GM12892 (cell line): Measurements from ENCODE around the gene EVPL.

Experiments used
- DNase-seq: peaks from one replicate; pipeline ENCODE4 v3.0.0; 2011; ENCODE audit not compliant: insufficient read length
- FAIRE-seq: peaks from 2 replicates; lab custom pipeline; 2011; peaks lifted over from hg19 to GRCh38; lab: Jason Lieb, UNC
- POLR2A ChIP-seq: IDR thresholded peaks from 2 replicates; pipeline ENCODE4 v1.6.1; 2011; ENCODE audit warnings: low read depth, low read length, control low read depth
- POLR2AphosphoS5 ChIP-seq: IDR thresholded peaks from 2 replicates; pipeline ENCODE4 v1.6.1; 2011; ENCODE audit warnings: low read depth, low read length, control low read depth
- TAF1 ChIP-seq: IDR thresholded peaks from 2 replicates; pipeline ENCODE4 v1.6.1; 2011; ENCODE audit warnings: low read depth, mild to moderate bottlenecking, control low read depth, low read length, borderline replicate concordance

Gene EVPL

DNA sequence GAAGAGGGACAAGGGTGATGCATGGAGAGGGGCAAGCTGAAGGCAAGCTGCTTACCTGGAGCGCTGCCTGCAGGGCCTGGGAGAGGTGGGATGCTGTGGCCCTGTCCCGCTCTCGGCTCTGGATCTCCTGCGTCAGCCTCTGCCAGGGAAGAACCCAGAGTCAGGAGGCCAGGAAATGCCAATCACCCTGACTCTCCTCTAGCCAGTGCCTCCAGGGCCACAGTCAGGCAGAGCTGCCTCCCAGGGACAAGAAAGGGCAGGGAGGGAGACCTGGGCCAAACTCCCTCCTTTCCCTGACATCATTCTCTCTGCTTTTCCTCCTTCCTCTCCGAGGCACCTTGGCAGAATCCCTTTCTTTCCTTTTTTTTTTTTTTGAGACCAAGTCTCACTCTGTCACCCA lies 15.2 kb downstream of the EVPL start:
- TF ChIP-seq POLR2A, result no peak
- no peak for TF ChIP-seq POLR2AphosphoS5
- TF ChIP-seq TAF1, result no peak
- FAIRE-seq (no peak), DNase-seq (no peak)

- DNase-seq (no peak), FAIRE-seq (no peak)
- TF ChIP-seq POLR2A (no peak), POLR2AphosphoS5 (no peak), TAF1 (no peak)
These were observed 17.0 kb downstream of the EVPL start for GRCh38 chr17:76009969-76010661.

GRCh38 chr17:76009447-76009846 lies 17.7 kb downstream of the EVPL start:
- DNase-seq (no peak), FAIRE-seq (no peak)
- no peak for TF ChIP-seq POLR2AphosphoS5
- TF ChIP-seq POLR2A, result no peak
- TF ChIP-seq TAF1, result no peak

GRCh38 chr17:76008630-76009425 lies 18.3 kb downstream of the EVPL start:
- TF ChIP-seq TAF1 (no peak), POLR2A (no peak), POLR2AphosphoS5 (no peak)
- DNase-seq, result no peak
- FAIRE-seq, result no peak

- no peak for DNase-seq
- no peak for FAIRE-seq
- TF ChIP-seq TAF1 (no peak), POLR2A (no peak), POLR2AphosphoS5 (no peak)
These were observed 18.9 kb downstream of the EVPL start for GRCh38 chr17:76008208-76008607.

- DNase-seq (no peak), FAIRE-seq (no peak)
- TF ChIP-seq POLR2A, result no peak
These were observed 19.3 kb downstream of the EVPL start for GRCh38 chr17:76007850-76008165.

GRCh38 chr17:76007131-76007849 lies 19.8 kb downstream of the EVPL start:
- TF ChIP-seq POLR2AphosphoS5 (no peak), TAF1 (no peak)
- DNase-seq (no peak), FAIRE-seq (no peak)

- DNase-seq (peak; percentile 76), FAIRE-seq (peak; percentile 93)
These were observed 21.6 kb downstream of the EVPL start for GRCh38 chr17:76005263-76006149.

DNA sequence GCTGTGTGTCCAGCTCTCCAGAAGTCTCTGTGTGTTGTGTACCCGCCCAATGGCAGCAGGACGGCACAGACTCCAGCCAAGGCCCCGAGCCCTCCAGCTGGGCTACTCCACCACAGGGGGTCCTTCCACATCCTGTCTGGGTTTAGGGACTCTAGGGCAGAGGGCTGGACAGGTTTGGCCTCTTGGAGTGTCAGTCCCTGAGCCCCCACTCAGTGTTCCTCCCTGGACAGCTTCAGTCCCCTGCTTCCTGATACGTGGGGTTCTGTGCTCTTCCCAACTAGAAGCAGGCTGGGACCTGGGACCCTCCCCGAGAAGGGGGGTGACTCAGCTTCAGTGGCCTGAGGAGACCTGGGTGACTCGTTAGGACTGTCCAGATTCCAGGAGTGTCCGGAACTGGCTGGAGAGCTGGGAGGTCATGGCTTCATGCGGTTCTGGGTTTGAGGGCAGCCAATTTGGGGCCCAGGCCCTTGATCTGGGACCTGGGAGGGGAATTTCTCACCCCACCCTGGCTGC lies 22.3 kb downstream of the EVPL start:
- DNase-seq (no peak), FAIRE-seq (no peak)
- TF ChIP-seq POLR2AphosphoS5, result no peak
- no peak for TF ChIP-seq TAF1
- TF ChIP-seq POLR2A, result no peak

More at GRCh38 chr17:76005263-76006149, 21.6 kb downstream of the EVPL start:
- TF ChIP-seq POLR2A (no peak), TAF1 (no peak), POLR2AphosphoS5 (no peak)

GRCh38 chr17:76003915-76004314 lies 23.2 kb downstream of the EVPL start:
- TF ChIP-seq TAF1 (no peak), POLR2AphosphoS5 (no peak), POLR2A (no peak)
- no peak for FAIRE-seq
- DNase-seq, result no peak

DNA sequence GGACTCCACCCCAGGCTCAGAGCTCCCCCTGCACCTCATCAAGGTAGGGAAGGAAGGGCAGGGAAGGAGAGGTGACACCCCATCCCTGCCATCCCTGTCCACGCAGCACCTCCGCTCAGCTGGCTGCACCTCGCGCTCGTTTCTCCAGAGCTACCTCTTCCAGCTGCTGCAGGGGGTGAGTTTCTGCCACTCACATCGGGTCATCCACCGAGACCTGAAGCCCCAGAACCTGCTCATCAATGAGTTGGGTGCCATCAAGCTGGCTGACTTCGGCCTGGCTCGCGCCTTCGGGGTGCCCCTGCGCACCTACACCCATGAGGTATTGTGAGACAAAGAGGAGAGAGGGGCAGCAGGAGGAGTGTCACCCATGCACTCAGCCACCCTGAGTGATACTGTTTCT lies 25.0 kb downstream of the EVPL start:
- DNase-seq (no peak), FAIRE-seq (no peak)
- TF ChIP-seq POLR2AphosphoS5 (no peak), TAF1 (no peak), POLR2A (no peak)
